Lower leg skin (tissue), 4 donors: ENCODE results near the gene FBLN1. TPM values are rescaled to one million over a fixed set of nuclear protein-coding genes. Genes with fewer than 3 reads are reported as not detected.
"Not testable (repeated sequence)": the region's sequence is repeated elsewhere in the genome, so short reads cannot be mapped to it uniquely, and the experiment has no call there.

Experiments
- DNase-seq, 2 donors: peaks; one replicate each; pipeline ENCODE4 v3.0.0-alpha.2; 2019; ENCODE audit warnings: low spot score in 2 of 2
- H3K4me3 ChIP-seq: fragments of 200-600 bp; sonication (generic); 2 replicates; pipeline ENCODE4 v1.5.1; 2017; ENCODE audit warnings: mild to moderate bottlenecking, low read depth; ENCODE audit not compliant: poor library complexity, severe bottlenecking
- CTCF ChIP-seq, 3 donors: fragments of 450-650 bp; IDR thresholded peaks; one replicate each; pipeline ENCODE4 v1.5.1; 2016; ENCODE audit warnings: antibody characterized with exemption in 3 of 3, mild to moderate bottlenecking in 3 of 3, moderate library complexity in 2 of 3
- POLR2A ChIP-seq, 2 donors: fragments of 450-650 bp; IDR thresholded peaks; one replicate each; pipeline ENCODE4 v1.6.1; 2016 to 2017; ENCODE audit warnings: antibody characterized with exemption in 2 of 2, mild to moderate bottlenecking in 1 of 2, moderate library complexity in 1 of 2
- WGBS, 2 donors: methylation state at CpG; one replicate each; pipeline ENCODE4 v1.1.5; 2018; 5-methylcytosine and 5-hydroxymethylcytosine counted together
- intact Hi-C: fragments of 100-400 bp; cut with DNase I; formaldehyde crosslinking; loops from one replicate; pipeline ENCODE4 v1.15.0; 2023; ENCODE audit warnings: low total_unique reads
- total RNA-seq, 4 donors: library from RNA; depleted of rRNA; stranded (reverse); fragments of >200 nt; gene quantifications; one replicate each; pipeline ENCODE4 v1.1.0, GENCODE V29; 2016

FBLN1 gene
- total RNA-seq, 4 donors from 2014 or later = 114 to 414 (median 163) TPM

DNA sequence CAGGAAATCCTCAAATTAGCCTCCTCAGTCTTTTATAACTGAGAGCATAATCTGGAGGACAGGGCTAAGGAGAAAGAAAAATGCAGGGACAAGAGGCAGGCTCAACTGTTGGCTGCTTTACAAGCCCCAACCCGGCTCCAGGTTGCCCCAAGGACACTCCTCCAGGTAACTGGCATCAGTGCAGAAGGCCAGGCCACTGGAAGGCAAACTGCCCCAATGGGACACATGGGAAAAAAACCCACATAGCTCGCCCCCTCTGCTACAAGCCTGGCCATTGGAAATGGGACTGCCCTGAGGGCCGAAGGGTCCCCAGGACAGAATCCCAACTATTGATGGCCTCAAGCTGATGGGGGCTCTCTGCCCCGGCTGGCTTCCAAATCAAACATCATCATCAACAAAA lies 17.9 kb upstream of the FBLN1 start:
- intact Hi-C loops = no loop called here
- TF ChIP-seq POLR2A (IDR thresholded peaks at IDR 0.05) (no peak), CTCF (IDR thresholded peaks at IDR 0.05) (no peak)
- H3K4me3 ChIP-seq = no peak overlapping the region
- 80 to 86% methylated on average over 4 of the region's 4 CpGs for WGBS, 2 donors
- no peak for DNase-seq

- TF ChIP-seq CTCF (IDR thresholded peaks at IDR 0.05) = no peak
- no peak for TF ChIP-seq POLR2A (IDR thresholded peaks at IDR 0.05)
- intact Hi-C loops = no loop called here
- WGBS, 2 donors = 82% methylated on average over 4 of the region's 4 CpGs
These were observed 17.4 kb upstream of the FBLN1 start for GRCh38 chr22:45485261-45485660.

DNA sequence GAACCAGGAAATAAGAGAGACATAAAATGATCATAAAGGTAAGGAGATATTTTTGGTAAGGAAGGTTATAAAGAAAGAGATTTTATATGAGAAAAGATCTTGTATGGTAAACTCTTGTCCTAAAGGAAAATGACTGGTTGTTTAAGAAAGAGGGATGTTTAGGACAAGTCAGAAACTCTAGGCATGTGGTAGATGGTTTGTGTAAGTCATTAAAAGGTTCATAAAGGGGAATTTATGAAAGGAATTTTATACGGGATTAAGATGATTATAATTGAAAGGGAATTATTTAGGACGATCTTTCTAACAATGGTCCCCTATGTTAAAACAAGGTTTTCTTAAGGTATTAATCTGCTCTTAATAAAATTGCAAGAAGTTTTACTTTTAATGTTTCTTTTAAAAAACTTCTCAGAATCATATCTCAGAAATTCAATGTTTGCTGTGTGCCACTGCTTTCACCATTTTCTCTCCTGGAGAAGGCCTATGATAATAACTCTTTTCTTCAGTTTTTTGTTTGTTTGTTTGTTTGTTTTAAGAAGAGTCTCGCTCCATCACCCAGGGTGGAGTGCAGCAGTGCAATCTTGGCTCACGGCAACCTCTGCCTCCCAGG lies 13.8 kb upstream of the FBLN1 start:
- no peak overlapping the region for H3K4me3 ChIP-seq
- WGBS, 2 donors = 89 to 92% methylated on average over 4 of the region's 4 CpGs
- DNase-seq = no peak
- TF ChIP-seq CTCF (IDR thresholded peaks at IDR 0.05) (no peak), POLR2A (IDR thresholded peaks at IDR 0.05) (no peak)
- intact Hi-C loops = no loop called here

More at GRCh38 chr22:45485261-45485660, 17.4 kb upstream of the FBLN1 start:
- no peak overlapping the region for H3K4me3 ChIP-seq
- no peak for DNase-seq

DNA sequence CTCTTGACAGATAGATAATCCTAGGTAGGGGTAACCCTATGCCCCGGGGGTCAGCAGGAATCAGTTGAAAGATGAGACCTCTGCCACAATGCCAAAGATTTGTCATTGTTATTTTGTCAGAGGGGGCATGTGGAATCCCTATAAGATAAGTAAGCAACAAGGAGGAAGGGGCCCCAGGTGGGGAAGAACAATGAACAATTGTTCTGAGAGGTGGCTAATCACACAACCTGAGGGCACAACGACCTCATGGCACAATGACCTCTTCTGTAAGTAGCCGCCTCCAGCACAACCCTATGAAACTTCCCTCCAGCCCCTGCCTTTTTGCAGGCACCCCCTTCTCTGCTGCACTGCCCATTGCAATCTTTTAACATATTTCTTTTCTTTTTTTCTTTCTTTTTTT lies 11.8 kb upstream of the FBLN1 start:
- intact Hi-C loops = no loop called here
- no peak for TF ChIP-seq CTCF (IDR thresholded peaks at IDR 0.05)
- TF ChIP-seq POLR2A (IDR thresholded peaks at IDR 0.05) = no peak
- WGBS, 2 donors = 79 to 88% methylated on average over 3 of the region's 3 CpGs
- DNase-seq = no peak
- H3K4me3 ChIP-seq = no peak overlapping the region

DNA sequence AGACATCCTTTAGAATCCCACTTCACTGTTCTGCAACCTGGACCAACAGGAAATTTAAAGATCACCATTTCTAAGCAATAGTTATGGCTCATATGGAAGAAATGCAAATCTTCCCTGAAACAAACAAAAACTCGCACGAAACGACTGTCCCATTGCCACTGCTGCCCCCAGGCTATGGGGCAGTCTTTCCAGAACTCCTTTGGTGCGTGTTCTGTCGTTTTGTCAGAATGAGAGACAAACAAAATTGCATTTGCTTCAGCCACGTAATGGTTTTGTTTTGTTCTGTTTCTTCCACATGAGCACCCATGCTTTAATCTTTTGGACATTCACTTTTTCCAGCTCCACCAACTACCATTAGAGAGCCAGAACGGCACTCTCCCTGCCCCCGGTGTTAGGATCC lies 10.8 kb upstream of the FBLN1 start:
- DNase-seq = no peak
- H3K4me3 ChIP-seq = no peak overlapping the region
- intact Hi-C loops = no loop called here
- WGBS, 2 donors = 84 to 92% methylated on average over 8 of the region's 8 CpGs
- TF ChIP-seq CTCF (IDR thresholded peaks at IDR 0.05) (no peak), POLR2A (IDR thresholded peaks at IDR 0.05) (no peak)

DNA sequence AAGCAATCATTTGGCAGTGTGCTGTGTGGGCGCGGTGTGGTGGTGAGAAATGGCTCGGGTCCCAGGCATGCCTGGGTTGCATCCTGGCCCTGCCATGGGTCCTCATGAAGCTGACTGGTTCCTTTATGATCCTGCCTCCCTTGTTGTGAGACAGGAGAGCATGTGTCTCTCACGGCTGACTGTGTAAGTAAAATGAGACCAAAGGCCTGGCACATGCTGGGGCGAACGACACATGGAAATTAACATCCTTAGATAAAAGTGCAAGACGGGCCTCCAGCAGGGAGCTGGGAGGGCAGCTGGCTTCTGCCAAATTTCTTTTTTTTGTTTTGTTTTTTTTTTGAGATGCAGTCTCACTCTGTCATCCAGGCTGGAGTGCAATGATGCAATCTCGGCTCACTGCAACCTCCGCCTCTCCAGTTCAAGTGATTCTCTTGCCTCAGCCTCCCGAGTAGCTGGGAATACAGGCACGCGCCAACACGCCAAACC lies 9.4 kb upstream of the FBLN1 start:
- H3K4me3 ChIP-seq = no peak overlapping the region
- intact Hi-C loops = no loop called here
- WGBS, 2 donors = 33 to 45% methylated on average over 13 of the region's 13 CpGs
- TF ChIP-seq POLR2A (IDR thresholded peaks at IDR 0.05) (no peak), CTCF (IDR thresholded peaks at IDR 0.05) (no peak)
- DNase-seq = peak in 1 of 2 donors; percentile 57

DNA sequence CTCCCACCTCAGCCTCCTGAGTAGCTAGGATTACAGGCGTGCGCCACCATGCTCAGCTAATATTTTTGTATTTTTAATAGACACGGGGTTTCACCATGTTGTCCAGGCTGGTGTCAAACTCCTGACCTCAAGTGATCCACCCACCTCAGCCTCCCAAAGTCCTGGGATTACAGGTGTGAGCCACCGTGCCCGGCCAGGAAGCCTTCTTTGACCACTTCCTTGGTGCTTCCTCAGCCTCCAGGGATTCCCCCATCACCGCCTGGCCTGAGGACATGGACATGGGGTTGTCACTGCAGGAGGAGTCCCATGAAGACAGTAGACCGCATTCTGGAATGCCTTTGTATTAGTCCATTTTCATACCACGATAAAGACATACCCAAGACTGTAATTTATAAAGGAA lies 8.4 kb upstream of the FBLN1 start:
- H3K4me3 ChIP-seq, DNase-seq, intact Hi-C loops: not testable (repeated sequence)
- WGBS, 2 donors = 91 to 94% methylated on average over 8 of the region's 8 CpGs

GRCh38 chr22:45495616-45496015 lies 7.1 kb upstream of the FBLN1 start:
- 95 to 96% methylated on average over 13 of the region's 13 CpGs for WGBS, 2 donors
- DNase-seq, intact Hi-C loops, H3K4me3 ChIP-seq: not testable (repeated sequence)
